GM23338 (cell line): Measurements from ENCODE around the gene SLC25A42. TPM values are rescaled to one million over a fixed set of nuclear protein-coding genes. Genes with fewer than 3 reads are reported as not detected.

Source experiments
- ATAC-seq: fragments of 200-7000 bp; cut with Tn5 transposase; 3 replicates; pipeline ENCODE4 v1.9.1; 2020
- DNase-seq: peaks from one replicate; pipeline ENCODE4 v3.0.0-alpha.2; 2015; ENCODE audit warnings: low spot score
- H2AFZ ChIP-seq: fragments of 200-600 bp; sonication (generic); 2 replicates; pipeline ENCODE4 v1.8.0; 2016; ENCODE audit warnings: antibody characterized with exemption, mild to moderate bottlenecking, moderate library complexity
- H3F3A ChIP-seq: fragments of 200-600 bp; sonication (generic); replicated peaks from 2 replicates; pipeline ENCODE4 v1.8.0; 2017; ENCODE audit warnings: antibody characterized with exemption, mixed run types, low read depth
- H3K27ac ChIP-seq: fragments of 200-600 bp; sonication (generic); 2 replicates; pipeline ENCODE4 v1.6.1; 2016; ENCODE audit warnings: low read depth
- H3K27me3 ChIP-seq: fragments of 200-600 bp; sonication (generic); 2 replicates; pipeline ENCODE4 v1.8.0; 2016; ENCODE audit warnings: mild to moderate bottlenecking, mixed run types, moderate library complexity; ENCODE audit not compliant: insufficient read depth
- H3K36me3 ChIP-seq: fragments of 200-600 bp; sonication (generic); 2 replicates; pipeline ENCODE4 v1.8.0; 2016; ENCODE audit warnings: mild to moderate bottlenecking; ENCODE audit not compliant: insufficient read depth
- H3K4me1 ChIP-seq: fragments of 200-600 bp; sonication (generic); 2 replicates; pipeline ENCODE4 v1.8.0; 2016; ENCODE audit warnings: mild to moderate bottlenecking, moderate library complexity; ENCODE audit not compliant: insufficient read depth
- H3K4me2 ChIP-seq: fragments of 200-600 bp; sonication (generic); 2 replicates; pipeline ENCODE4 v1.7.1; 2017; ENCODE audit warnings: mixed run types
- H3K4me3 ChIP-seq: fragments of 200-600 bp; sonication (generic); 2 replicates; pipeline ENCODE4 v1.6.1; 2016; ENCODE audit warnings: mixed run types
- H3K79me2 ChIP-seq: fragments of 200-600 bp; sonication (generic); replicated peaks from 2 replicates; pipeline ENCODE4 v1.8.0; 2017; ENCODE audit warnings: mild to moderate bottlenecking; ENCODE audit not compliant: insufficient read depth
- H3K9me2 ChIP-seq: fragments of 200-600 bp; sonication (generic); 2 replicates; pipeline ENCODE4 v1.8.0; 2017; ENCODE audit not compliant: insufficient read depth
- H4K20me1 ChIP-seq: fragments of 200-600 bp; sonication (generic); replicated peaks from 2 replicates; pipeline ENCODE4 v1.8.0; 2017; ENCODE audit warnings: mild to moderate bottlenecking; ENCODE audit not compliant: insufficient read depth
- H3K27ac Mint-ChIP-seq: 2 replicates; pipeline ENCODE4 v1.8.0; 2020; ENCODE audit warnings: inconsistent platforms, mild to moderate bottlenecking, moderate library complexity, mixed read lengths
- H3K27me3 Mint-ChIP-seq: 3 replicates; pipeline ENCODE4 v1.8.0; 2022; ENCODE audit warnings: low read depth, mild to moderate bottlenecking, moderate library complexity, mixed read lengths, inconsistent platforms; ENCODE audit not compliant: insufficient read depth, poor library complexity
- H3K36me3 Mint-ChIP-seq: 3 replicates; pipeline ENCODE4 v1.8.0; 2021; ENCODE audit warnings: low read depth, mild to moderate bottlenecking, inconsistent platforms, moderate library complexity, mixed read lengths
- H3K4me1 Mint-ChIP-seq: 3 replicates; pipeline ENCODE4 v1.8.0; 2020; ENCODE audit warnings: mild to moderate bottlenecking, inconsistent platforms, mixed read lengths
- H3K4me3 Mint-ChIP-seq: 3 replicates; pipeline ENCODE4 v1.8.0; 2021; ENCODE audit warnings: moderate library complexity, mild to moderate bottlenecking, inconsistent platforms, mixed read lengths
- H3K9me3 Mint-ChIP-seq: 3 replicates; pipeline ENCODE4 v1.8.0; 2020; ENCODE audit warnings: moderate library complexity, mild to moderate bottlenecking, inconsistent platforms, mixed read lengths
- CREB1 ChIP-seq: fragments of 250-450 bp; sonication (Bioruptor Pico); IDR thresholded peaks from 2 replicates; pipeline ENCODE4 v1.5.0; 2020; ENCODE audit warnings: low read depth, mild to moderate bottlenecking, moderate library complexity
- EZH2 ChIP-seq: fragments of 200-600 bp; sonication (generic); IDR thresholded peaks from one replicate; pipeline ENCODE4 v1.8.0; 2017; ENCODE audit warnings: antibody characterized with exemption, mild to moderate bottlenecking, low read depth; ENCODE audit not compliant: unreplicated experiment
- EZH2phosphoT487 ChIP-seq: fragments of 200-600 bp; sonication (generic); IDR thresholded peaks from one replicate; pipeline ENCODE4 v1.8.1; 2018; ENCODE audit warnings: antibody characterized with exemption; ENCODE audit not compliant: unreplicated experiment
- JUNB ChIP-seq: IDR thresholded peaks from one replicate; pipeline ENCODE4 v1.6.1; 2016; ENCODE audit warnings: antibody characterized with exemption; ENCODE audit not compliant: unreplicated experiment
- NANOG ChIP-seq: IDR thresholded peaks from 2 replicates; pipeline ENCODE4 v1.6.1; 2016; ENCODE audit warnings: antibody characterized with exemption, borderline replicate concordance
- POLR2AphosphoS5 ChIP-seq: IDR thresholded peaks from 2 replicates; pipeline ENCODE4 v1.6.1; 2016; ENCODE audit warnings: antibody characterized with exemption, low read depth
- ZNF114 ChIP-seq: fragments of 250-450 bp; sonication (Bioruptor Pico); IDR thresholded peaks from 2 replicates; pipeline ENCODE4 v1.5.0; 2020; ENCODE audit warnings: mild to moderate bottlenecking, moderate library complexity
- ZNF331 ChIP-seq: fragments of 250-450 bp; sonication (Bioruptor Pico); IDR thresholded peaks from 2 replicates; pipeline ENCODE4 v1.5.0; 2020; ENCODE audit warnings: low read depth, mild to moderate bottlenecking, moderate library complexity
- polyA plus RNA-seq: library from polyadenylated mRNA; unstranded; fragments of >200 nt; fragmentation: Nextera tagmentation; extraction: Ambion mirVana; gene quantifications from 2 replicates; pipeline ENCODE4 v1.2.1, GENCODE V29; 2016
- total RNA-seq: library from RNA; depleted of rRNA; stranded (reverse); fragments of >200 nt; shearing (Covaris generic); gene quantifications from 2 replicates; pipeline ENCODE4 v1.2.3, GENCODE V29; 2014
- TF ChIP-seq, protein P1 (sequence below): fragments of 250-450 bp; sonication (Bioruptor Pico); IDR thresholded peaks from 2 replicates; pipeline ENCODE4 v1.5.0; 2020; ENCODE audit warnings: mild to moderate bottlenecking, moderate library complexity
- TF ChIP-seq, protein P2 (sequence below), 2 experiments: fragments of 200-600 bp in 1 of 2; sonication (generic) in 1 of 2; conservative IDR thresholded peaks; 2 replicates each; pipeline versions ENCODE4 v1.5.1 to v1.6.1; 2016 to 2017; ENCODE audit warnings: antibody characterized with exemption in 2 of 2, low read depth in 2 of 2, mild to moderate bottlenecking in 2 of 2, moderate library complexity in 1 of 2
- TF ChIP-seq, protein P3 (sequence below): IDR thresholded peaks from 2 replicates; pipeline ENCODE4 v1.6.1; 2016; ENCODE audit warnings: antibody characterized with exemption

SLC25A42 gene
- total and polyA plus RNA-seq, 2 experiments from 2014 or later: 7.3 to 7.6 TPM

DNA sequence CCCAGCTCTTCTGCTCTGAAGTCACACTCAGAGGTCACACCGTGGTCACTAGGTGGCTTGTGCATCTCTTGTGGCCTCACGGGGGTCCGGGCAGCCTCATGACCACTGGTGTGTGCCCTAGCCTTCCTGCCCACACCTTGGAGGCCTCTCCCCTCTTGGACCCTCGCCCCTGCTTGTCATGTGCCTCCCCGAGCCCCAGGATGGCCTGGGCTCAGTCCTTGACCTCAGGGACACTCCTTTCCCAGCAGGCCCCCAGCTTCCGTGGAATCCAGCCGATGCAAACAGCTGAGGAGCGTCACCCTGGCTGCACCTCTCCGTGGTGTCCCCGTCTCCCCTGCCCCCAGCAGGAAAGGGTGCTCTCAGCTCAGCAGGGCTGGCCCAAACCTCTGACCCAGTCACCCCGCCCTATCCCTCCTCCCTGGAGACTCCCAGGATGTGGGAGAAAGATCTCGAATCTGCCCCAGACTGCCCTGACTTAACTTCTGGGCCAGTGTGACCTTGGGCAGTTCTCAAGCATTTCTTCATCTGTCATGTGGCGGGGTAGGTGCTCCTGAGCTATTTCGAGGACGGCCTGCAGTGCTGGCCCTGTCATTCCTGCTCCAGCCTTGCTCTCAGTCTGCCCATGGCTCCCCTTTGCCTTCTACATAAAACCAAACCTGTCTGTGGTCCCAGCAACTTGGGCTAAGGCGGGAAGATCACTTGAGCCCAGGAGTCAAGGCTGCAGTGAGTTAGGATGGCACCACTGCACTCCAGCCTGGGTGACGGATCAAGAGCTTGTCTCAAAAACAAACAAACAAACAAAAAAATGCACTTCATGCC is 4.6 kb upstream of the SLC25A42 start (continued):
- TF ChIP-seq, protein P1, sequence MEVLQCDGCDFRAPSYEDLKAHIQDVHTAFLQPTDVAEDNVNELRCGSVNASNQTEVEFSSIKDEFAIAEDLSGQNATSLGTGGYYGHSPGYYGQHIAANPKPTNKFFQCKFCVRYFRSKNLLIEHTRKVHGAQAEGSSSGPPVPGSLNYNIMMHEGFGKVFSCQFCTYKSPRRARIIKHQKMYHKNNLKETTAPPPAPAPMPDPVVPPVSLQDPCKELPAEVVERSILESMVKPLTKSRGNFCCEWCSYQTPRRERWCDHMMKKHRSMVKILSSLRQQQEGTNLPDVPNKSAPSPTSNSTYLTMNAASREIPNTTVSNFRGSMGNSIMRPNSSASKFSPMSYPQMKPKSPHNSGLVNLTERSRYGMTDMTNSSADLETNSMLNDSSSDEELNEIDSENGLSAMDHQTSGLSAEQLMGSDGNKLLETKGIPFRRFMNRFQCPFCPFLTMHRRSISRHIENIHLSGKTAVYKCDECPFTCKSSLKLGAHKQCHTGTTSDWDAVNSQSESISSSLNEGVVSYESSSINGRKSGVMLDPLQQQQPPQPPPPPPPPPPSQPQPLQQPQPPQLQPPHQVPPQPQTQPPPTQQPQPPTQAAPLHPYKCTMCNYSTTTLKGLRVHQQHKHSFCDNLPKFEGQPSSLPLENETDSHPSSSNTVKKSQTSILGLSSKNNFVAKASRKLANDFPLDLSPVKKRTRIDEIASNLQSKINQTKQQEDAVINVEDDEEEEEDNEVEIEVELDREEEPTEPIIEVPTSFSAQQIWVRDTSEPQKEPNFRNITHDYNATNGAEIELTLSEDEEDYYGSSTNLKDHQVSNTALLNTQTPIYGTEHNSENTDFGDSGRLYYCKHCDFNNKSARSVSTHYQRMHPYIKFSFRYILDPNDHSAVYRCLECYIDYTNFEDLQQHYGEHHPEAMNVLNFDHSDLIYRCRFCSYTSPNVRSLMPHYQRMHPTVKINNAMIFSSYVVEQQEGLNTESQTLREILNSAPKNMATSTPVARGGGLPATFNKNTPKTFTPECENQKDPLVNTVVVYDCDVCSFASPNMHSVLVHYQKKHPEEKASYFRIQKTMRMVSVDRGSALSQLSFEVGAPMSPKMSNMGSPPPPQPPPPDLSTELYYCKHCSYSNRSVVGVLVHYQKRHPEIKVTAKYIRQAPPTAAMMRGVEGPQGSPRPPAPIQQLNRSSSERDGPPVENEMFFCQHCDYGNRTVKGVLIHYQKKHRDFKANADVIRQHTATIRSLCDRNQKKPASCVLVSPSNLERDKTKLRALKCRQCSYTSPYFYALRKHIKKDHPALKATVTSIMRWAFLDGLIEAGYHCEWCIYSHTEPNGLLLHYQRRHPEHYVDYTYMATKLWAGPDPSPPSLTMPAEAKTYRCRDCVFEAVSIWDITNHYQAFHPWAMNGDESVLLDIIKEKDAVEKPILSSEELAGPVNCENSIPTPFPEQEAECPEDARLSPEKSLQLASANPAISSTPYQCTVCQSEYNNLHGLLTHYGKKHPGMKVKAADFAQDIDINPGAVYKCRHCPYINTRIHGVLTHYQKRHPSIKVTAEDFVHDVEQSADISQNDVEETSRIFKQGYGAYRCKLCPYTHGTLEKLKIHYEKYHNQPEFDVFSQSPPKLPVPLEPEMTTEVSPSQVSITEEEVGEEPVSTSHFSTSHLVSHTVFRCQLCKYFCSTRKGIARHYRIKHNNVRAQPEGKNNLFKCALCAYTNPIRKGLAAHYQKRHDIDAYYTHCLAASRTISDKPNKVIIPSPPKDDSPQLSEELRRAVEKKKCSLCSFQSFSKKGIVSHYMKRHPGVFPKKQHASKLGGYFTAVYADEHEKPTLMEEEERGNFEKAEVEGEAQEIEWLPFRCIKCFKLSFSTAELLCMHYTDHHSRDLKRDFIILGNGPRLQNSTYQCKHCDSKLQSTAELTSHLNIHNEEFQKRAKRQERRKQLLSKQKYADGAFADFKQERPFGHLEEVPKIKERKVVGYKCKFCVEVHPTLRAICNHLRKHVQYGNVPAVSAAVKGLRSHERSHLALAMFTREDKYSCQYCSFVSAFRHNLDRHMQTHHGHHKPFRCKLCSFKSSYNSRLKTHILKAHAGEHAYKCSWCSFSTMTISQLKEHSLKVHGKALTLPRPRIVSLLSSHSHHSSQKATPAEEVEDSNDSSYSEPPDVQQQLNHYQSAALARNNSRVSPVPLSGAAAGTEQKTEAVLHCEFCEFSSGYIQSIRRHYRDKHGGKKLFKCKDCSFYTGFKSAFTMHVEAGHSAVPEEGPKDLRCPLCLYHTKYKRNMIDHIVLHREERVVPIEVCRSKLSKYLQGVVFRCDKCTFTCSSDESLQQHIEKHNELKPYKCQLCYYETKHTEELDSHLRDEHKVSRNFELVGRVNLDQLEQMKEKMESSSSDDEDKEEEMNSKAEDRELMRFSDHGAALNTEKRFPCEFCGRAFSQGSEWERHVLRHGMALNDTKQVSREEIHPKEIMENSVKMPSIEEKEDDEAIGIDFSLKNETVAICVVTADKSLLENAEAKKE (CRISPR knock-in tag): no peak
- TF ChIP-seq EZH2phosphoT487 (no peak), ZNF331 (CRISPR knock-in tag) (no peak), POLR2AphosphoS5 (no peak), ZNF114 (CRISPR knock-in tag) (no peak), EZH2 (no peak)

GRCh38 chr19:19059837-19060611 is 3.8 kb upstream of the SLC25A42 start:
- H3K4me3 ChIP-seq: no peak overlapping the region
- Mint-ChIP-seq H3K27ac (no peak overlapping the region), H3K27me3 (peaks cover 19% of the 10 kb centered on the region), H3K4me1 (peaks cover 18% of the 10 kb centered on the region; the same call in 2 of the 3 replicates), H3K36me3 (peaks cover 29% of the 10 kb centered on the region), H3K4me3 (no peak overlapping the region), H3K9me3 (no peaks in the 10 kb centered on the region)
- H3K9me2 ChIP-seq: no peaks in the 10 kb centered on the region
- peaks cover 5% of the 10 kb centered on the region; the same call in 1 of the 2 replicates for H4K20me1 ChIP-seq
- H3K36me3 ChIP-seq: no peaks in the 10 kb centered on the region; the same call in 1 of the 2 replicates
- no peak for ATAC-seq
- no peak for DNase-seq
- no peak overlapping the region for H3K4me2 ChIP-seq
- no peak overlapping the region for H3K27ac ChIP-seq
- H3F3A ChIP-seq: peaks cover 16% of the 10 kb centered on the region
- H3K27me3 ChIP-seq: peaks cover 10% of the 10 kb centered on the region
- no peaks in the 10 kb centered on the region for H3K79me2 ChIP-seq
- peaks cover 6% of the 10 kb centered on the region for H3K4me1 ChIP-seq
- H2AFZ ChIP-seq: no peak overlapping the region
- TF ChIP-seq, protein P2, sequence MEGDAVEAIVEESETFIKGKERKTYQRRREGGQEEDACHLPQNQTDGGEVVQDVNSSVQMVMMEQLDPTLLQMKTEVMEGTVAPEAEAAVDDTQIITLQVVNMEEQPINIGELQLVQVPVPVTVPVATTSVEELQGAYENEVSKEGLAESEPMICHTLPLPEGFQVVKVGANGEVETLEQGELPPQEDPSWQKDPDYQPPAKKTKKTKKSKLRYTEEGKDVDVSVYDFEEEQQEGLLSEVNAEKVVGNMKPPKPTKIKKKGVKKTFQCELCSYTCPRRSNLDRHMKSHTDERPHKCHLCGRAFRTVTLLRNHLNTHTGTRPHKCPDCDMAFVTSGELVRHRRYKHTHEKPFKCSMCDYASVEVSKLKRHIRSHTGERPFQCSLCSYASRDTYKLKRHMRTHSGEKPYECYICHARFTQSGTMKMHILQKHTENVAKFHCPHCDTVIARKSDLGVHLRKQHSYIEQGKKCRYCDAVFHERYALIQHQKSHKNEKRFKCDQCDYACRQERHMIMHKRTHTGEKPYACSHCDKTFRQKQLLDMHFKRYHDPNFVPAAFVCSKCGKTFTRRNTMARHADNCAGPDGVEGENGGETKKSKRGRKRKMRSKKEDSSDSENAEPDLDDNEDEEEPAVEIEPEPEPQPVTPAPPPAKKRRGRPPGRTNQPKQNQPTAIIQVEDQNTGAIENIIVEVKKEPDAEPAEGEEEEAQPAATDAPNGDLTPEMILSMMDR (conservative IDR thresholded peaks at IDR 0.05; ENCODE audit: low read depth in 2 of 2): no peak
- TF ChIP-seq, protein P3, sequence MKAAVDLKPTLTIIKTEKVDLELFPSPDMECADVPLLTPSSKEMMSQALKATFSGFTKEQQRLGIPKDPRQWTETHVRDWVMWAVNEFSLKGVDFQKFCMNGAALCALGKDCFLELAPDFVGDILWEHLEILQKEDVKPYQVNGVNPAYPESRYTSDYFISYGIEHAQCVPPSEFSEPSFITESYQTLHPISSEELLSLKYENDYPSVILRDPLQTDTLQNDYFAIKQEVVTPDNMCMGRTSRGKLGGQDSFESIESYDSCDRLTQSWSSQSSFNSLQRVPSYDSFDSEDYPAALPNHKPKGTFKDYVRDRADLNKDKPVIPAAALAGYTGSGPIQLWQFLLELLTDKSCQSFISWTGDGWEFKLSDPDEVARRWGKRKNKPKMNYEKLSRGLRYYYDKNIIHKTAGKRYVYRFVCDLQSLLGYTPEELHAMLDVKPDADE: no peak
- no peak for TF ChIP-seq CREB1 (CRISPR knock-in tag)
- TF ChIP-seq JUNB: no peak
- no peak for TF ChIP-seq NANOG
- no peak for TF ChIP-seq POLR2AphosphoS5
